Esophagus muscularis mucosa (tissue), 4 donors: ENCODE results near the gene ROPN1B. TPM values are rescaled to one million over a fixed set of nuclear protein-coding genes. Genes with fewer than 3 reads are reported as not detected.
A peak's percentile ranks its signal among the peaks of the same experiment; 100 is the strongest.
"Not testable (repeated sequence)": the region's sequence is repeated elsewhere in the genome, so short reads cannot be mapped to it uniquely, and the experiment has no call there.

ENCODE experiments used
- DNase-seq: peaks from one replicate; pipeline ENCODE4 v3.0.0-alpha.2; 2017; ENCODE audit errors: extremely low spot score
- H3K27ac ChIP-seq, 4 donors: fragments of 200-600 bp; sonication (generic); replicated peaks in 1 of 4; 1 replicate in 3 of 4; 2 replicates in 1 of 4; pipeline ENCODE4 v1.5.1; 2016 to 2019; ENCODE audit warnings: mild to moderate bottlenecking in 1 of 4
- H3K27me3 ChIP-seq, 4 donors: fragments of 200-600 bp; sonication (generic); one replicate each; pipeline versions ENCODE4 v1.5.1 to v1.6.0; 2016 to 2019
- H3K36me3 ChIP-seq, 4 donors: fragments of 200-600 bp; sonication (generic); one replicate each; pipeline ENCODE4 v1.5.1; 2016 to 2019
- H3K4me1 ChIP-seq, 4 donors: fragments of 200-600 bp; sonication (generic); one replicate each; pipeline ENCODE4 v1.5.1; 2016 to 2019
- H3K4me3 ChIP-seq, 4 donors: fragments of 200-600 bp; sonication (generic); 1 replicate in 2 of 4; 2 replicates in 2 of 4; pipeline ENCODE4 v1.5.1; 2016 to 2019; ENCODE audit warnings: mild to moderate bottlenecking in 4 of 4, moderate library complexity in 1 of 4
- H3K9me3 ChIP-seq, 4 donors: fragments of 200-600 bp; sonication (generic); 1 replicate in 3 of 4; 2 replicates in 1 of 4; pipeline ENCODE4 v1.5.1; 2016 to 2019
- CTCF ChIP-seq, 3 experiments: fragments of 200-600 bp in 2 of 3; fragments of 450-650 bp in 1 of 3; sonication (generic) in 2 of 3; IDR thresholded peaks; one replicate each; pipeline ENCODE4 v1.5.1; 2017 to 2019; ENCODE audit warnings: antibody characterized with exemption in 3 of 3, mild to moderate bottlenecking in 2 of 3, moderate library complexity in 1 of 3
- EP300 ChIP-seq: sonication (generic); formaldehyde crosslinking; IDR thresholded peaks from one replicate; pipeline ENCODE4 v1.6.1; 2017; ENCODE audit warnings: antibody characterized with exemption
- POLR2A ChIP-seq: fragments of 450-650 bp; IDR thresholded peaks from one replicate; pipeline ENCODE4 v1.6.1; 2017; ENCODE audit warnings: antibody characterized with exemption, moderate library complexity, mild to moderate bottlenecking, low read depth
- POLR2AphosphoS5 ChIP-seq, 2 donors: sonication (generic); formaldehyde crosslinking; IDR thresholded peaks; one replicate each; pipeline ENCODE4 v1.6.1; 2017; ENCODE audit warnings: antibody characterized with exemption in 2 of 2
- WGBS: methylation state at CpG from one replicate; pipeline ENCODE4 v1.1.5; 2018; 5-methylcytosine and 5-hydroxymethylcytosine counted together
- intact Hi-C: fragments of 100-400 bp; cut with DNase I; formaldehyde crosslinking; loops from one replicate; pipeline ENCODE4 v1.15.1; 2023
- total RNA-seq, 4 donors: library from RNA; depleted of rRNA; stranded (reverse); fragments of >200 nt; gene quantifications; one replicate each; pipeline versions ENCODE4 v1.1.0 to v1.2.1, GENCODE V29; 2016

ROPN1B gene
- total RNA-seq, 4 donors from 2014 or later: 0.52 TPM; not detected in 3

- H3K36me3 ChIP-seq, H3K9me3 ChIP-seq, H3K27ac ChIP-seq, intact Hi-C loops, DNase-seq, H3K4me1 ChIP-seq: not testable (repeated sequence)
- Histone ChIP-seq H3K4me3 (peak overlapping the region; percentile 37 to 49 (median 43)), H3K27me3 (peaks cover 0 to 25% (median 0%) of the 10 kb centered on the region in 4 donors)
- peak; percentile 71 to 75 (median 73) for TF ChIP-seq CTCF (IDR thresholded peaks at IDR 0.05)
- 8% methylated on average over 19 of the region's 31 CpGs for WGBS
Measured at GRCh38 chr3:125971997-125972944, 3.3 kb downstream of the ROPN1B start.

GRCh38 chr3:125975245-125976002, 6.4 kb downstream of the ROPN1B start:
- intact Hi-C loops, H3K9me3 ChIP-seq: not testable (repeated sequence)
- peaks cover 0 to 12% (median 0%) of the 10 kb centered on the region in 4 donors for H3K27me3 ChIP-seq

GRCh38 chr3:125976003-125976390, 7.0 kb downstream of the ROPN1B start:
- DNase-seq, H3K4me1 ChIP-seq, H3K27me3 ChIP-seq, H3K4me3 ChIP-seq, H3K36me3 ChIP-seq, H3K9me3 ChIP-seq, H3K27ac ChIP-seq, intact Hi-C loops: not testable (repeated sequence)
- WGBS: 93% methylated on average over 2 of the region's 3 CpGs

More at GRCh38 chr3:125975245-125976002, 6.4 kb downstream of the ROPN1B start:
- H3K27ac ChIP-seq, H3K4me3 ChIP-seq, H3K36me3 ChIP-seq, H3K4me1 ChIP-seq, DNase-seq: not testable (repeated sequence)
- WGBS: 74% methylated on average over 2 of the region's 9 CpGs

GRCh38 chr3:125977104-125977503, 8.1 kb downstream of the ROPN1B start:
- H3K36me3 ChIP-seq, intact Hi-C loops, H3K27me3 ChIP-seq, H3K9me3 ChIP-seq, H3K4me3 ChIP-seq, H3K27ac ChIP-seq, DNase-seq, H3K4me1 ChIP-seq: not testable (repeated sequence)
- 62% methylated on average over 3 of the region's 7 CpGs for WGBS

GRCh38 chr3:125984951-125985350, 16.0 kb downstream of the ROPN1B start:
- H3K27ac ChIP-seq, intact Hi-C loops, DNase-seq, H3K27me3 ChIP-seq, H3K9me3 ChIP-seq, H3K36me3 ChIP-seq, H3K4me1 ChIP-seq, H3K4me3 ChIP-seq: not testable (repeated sequence)
- 72% methylated on average over 2 of the region's 2 CpGs for WGBS

GRCh38 chr3:125990253-125990970, 21.4 kb downstream of the ROPN1B start:
- under 1% methylated on average over 49 of the region's 52 CpGs for WGBS
- Histone ChIP-seq H3K36me3 (no peaks in the 10 kb centered on the region), H3K27me3 (no peaks in the 10 kb centered on the region), H3K27ac (peak overlapping the region; percentile 78 to 88 (median 84)), H3K4me1 (peaks cover 6 to 18% (median 11%) of the 10 kb centered on the region in 4 donors), H3K4me3 (peak overlapping the region; percentile 60 to 70 (median 66)), H3K9me3 (no peaks in the 10 kb centered on the region)
- TF ChIP-seq CTCF (IDR thresholded peaks at IDR 0.05): no peak
- no peak for TF ChIP-seq POLR2A
- TF ChIP-seq EP300: no peak
- peak; percentile 79 to 84 for TF ChIP-seq POLR2AphosphoS5 (IDR thresholded peaks at IDR 0.05)
- DNase-seq: peak; percentile 96
- intact Hi-C loops: loop anchor here (5.0 kb wide), 1 partner anchor 92 kb away; the partner anchor contains the start of gene SLC41A3

GRCh38 chr3:125996751-125997150, 27.8 kb downstream of the ROPN1B start:
- H3K4me3 ChIP-seq, DNase-seq, H3K27ac ChIP-seq, intact Hi-C loops, H3K36me3 ChIP-seq, H3K4me1 ChIP-seq, H3K27me3 ChIP-seq: not testable (repeated sequence)
- no CpG with 5 or more reads among the region's 4 CpGs for WGBS
- peaks cover 0 to 17% (median 8%) of the 10 kb centered on the region in 4 donors for H3K9me3 ChIP-seq
